HG02571 (cell line): ENCODE data around the gene TSSK6.

Source experiments
- ATAC-seq: cut with Tn5 transposase; IDR thresholded peaks from one replicate; pipeline ENCODE4 v1.9.1; 2021; ENCODE audit warnings: mild to moderate bottlenecking, moderate library complexity; ENCODE audit not compliant: unreplicated experiment

TSSK6 gene

DNA sequence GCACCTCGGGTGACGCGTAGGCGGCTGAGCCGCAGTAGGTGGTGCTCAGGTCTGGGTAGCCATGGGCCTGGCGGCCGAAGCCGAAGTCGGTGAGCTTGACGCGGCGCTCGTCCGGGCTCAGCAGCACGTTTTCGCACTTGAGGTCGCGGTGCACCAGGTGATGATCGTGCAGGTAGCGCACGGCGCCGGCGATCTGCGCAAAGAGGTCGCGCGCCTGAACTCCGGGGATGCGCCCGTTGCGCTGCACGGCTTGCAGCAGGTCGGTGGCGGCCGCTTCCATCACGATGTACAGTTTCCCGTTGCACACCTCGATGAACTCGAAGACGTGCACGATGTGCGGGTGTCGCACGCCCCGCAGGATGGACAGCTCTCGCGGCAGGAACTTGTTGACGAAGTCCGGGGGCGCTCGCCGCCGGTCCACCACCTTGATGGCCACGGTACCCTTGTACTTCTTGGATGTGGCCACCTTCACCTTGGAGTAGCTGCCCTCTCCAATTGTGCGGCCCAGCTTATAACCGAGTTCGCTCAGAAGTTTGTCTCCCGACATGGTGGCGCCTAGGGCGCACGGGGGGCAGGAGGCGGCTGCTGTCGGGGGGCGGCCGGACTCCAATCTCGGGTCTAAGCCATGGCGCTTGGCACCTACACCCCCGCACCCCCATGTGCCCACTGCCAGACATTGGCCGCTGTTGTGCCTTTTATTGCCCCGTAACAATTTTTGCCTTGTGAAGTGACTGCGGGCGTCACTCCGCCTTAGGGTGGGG, at the start of gene TSSK6:
Gene TSSK6 (minus strand): TSS at position 668 of the 761 bp plus-strand sequence. CDS start 121 bp downstream, at position 547.
- no peak for ATAC-seq

DNA sequence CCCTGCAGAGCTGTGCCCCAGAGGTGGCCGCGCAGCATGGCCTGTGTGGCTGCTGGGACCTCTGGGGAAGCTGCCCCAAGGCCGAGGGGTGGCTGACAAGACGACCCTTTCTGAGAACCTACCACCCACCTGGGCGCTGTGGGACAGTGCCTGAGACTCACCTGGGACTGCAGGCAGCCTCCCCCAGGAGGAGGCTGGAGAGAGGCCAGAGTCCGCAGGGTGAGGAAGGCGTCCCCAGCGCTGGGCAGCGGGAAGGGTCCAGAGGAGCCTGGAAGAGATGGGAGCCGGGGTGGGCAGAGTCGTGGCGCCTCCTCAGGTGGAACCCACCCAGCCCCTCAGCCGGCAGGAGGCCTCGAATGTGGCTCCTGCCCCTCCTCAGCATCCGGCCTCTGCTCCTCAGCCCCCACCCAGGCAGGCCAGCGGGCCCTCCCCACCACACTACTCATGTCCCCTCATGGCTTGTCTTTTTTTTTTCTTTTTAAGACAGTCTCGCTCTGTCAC, 48.0 kb upstream of the TSSK6 start:
- ATAC-seq = no peak

DNA sequence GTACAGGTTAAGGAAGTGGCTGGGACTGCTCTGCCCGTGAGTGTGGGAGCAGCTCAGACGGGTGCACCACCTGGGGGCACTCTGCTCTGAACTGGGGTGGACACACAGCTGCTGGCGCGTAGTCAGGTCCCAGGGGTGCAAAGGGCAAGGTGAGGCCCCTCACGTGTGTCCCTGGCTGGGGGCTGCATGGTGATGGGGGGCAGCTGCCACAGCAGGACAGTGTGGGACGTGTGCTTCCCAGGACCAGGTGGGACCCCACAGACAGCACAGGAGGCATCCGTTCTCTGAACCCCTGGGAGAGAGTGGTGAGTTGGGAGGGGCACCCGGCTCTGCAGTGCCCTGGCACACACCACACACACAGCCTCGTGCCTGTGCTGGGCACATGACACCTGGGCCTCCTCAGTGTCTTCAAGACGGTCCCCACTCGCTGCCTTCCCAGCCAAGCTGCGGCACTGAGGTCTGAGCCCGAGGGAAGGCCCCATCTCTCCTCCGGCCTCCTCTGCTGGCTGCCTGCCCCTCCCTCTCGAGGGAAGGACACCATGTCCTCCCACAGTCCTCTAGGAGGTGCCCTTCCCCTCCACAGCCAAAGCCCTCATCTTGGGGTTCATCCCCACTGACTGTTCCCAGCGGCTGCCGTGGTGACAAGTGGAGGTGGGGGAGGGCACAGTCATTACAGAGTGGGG, 47.5 kb upstream of the TSSK6 start:
- ATAC-seq = no peak

DNA sequence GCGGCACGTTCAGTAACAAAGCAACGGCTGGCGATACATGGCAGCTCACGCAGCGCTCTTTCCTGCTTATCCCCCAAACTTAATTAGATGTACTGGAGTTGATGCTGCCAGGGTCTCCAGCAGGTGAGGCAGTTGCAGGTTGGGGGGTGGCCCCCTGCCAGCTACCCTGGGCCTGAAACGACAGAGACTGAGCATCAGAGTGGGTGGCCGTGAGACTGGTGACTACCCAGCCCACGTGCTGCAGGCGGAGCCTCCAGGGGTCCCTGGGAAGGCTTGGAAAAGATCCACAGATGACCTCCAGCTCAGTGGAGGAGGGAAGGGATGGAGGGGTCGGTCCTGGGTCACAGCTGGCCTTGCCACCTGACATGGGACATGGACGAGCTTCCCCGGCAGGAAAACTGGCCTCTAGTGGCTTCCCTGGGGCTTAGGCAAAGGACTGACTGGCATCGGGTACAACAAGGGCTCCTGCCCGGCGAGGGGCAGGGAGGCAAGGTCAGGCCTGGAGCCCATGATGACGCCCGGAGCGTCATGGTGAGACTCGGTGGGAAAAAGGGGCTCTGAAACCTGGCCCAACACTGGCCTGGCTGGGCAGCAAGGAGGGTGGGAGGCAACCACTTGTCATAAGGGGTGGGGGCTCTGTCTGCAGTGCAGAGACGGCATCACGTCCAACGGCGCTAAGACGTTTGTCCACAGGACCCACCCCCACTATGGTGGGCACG, 46.8 kb upstream of the TSSK6 start:
- no peak for ATAC-seq

DNA sequence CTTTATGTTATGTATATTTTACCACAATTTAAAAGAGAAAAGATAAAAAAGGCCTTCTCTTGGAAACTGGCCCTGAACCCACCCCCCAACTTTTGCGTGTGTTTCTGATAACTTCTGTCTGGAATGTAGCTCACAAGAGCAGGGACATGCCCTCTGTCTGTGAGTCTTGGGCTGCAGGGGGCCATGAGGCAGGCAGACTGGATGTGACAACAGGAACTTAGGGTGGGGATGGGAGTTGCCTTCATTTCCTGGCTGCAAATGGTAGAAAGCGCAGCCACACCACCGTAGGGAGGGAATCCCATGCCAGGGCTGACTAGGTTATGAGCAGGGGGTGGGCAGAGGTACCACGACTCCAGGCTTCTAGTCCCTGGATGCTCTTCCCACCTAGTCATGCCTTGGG, 44.6 kb upstream of the TSSK6 start:
- ATAC-seq = no peak

DNA sequence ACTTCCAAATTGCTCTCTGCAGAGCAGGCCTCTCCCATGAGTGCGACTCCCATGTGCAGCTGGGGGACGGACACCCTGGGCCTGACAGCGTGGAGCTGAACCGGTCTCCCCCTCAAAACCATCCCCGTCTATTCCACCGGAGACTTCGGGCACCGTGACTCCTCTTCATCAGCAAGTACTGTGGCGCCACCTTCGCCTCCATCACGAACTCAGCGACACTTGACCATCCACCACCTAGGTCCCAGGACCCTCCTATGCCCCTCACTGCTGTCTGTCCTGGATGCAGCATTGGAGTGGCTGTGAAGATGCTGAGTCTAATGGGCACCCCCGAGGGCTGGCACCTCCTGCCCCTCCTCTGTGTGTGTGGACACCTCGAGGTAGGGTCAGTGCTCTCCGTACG, 43.3 kb upstream of the TSSK6 start:
- no peak for ATAC-seq

DNA sequence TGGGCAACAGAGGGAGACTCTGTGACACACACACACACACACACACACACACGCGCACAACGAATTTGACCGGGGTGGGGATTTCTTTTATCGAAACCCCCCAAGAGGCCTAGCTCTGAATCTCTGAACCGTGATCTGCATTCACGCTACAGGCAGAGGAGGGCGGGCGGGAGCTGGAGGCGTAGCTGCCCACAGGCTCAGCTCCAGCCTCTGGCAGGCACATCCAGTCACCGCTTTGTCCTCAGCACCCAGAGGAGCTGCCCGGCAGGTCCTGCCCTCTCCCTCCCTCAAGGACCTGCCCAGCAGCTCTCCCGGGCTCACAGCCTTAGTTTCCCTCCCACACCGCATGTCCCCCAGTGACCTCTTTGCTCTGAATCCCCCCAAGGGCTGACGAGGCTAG, 42.7 kb upstream of the TSSK6 start:
- ATAC-seq = no peak

DNA sequence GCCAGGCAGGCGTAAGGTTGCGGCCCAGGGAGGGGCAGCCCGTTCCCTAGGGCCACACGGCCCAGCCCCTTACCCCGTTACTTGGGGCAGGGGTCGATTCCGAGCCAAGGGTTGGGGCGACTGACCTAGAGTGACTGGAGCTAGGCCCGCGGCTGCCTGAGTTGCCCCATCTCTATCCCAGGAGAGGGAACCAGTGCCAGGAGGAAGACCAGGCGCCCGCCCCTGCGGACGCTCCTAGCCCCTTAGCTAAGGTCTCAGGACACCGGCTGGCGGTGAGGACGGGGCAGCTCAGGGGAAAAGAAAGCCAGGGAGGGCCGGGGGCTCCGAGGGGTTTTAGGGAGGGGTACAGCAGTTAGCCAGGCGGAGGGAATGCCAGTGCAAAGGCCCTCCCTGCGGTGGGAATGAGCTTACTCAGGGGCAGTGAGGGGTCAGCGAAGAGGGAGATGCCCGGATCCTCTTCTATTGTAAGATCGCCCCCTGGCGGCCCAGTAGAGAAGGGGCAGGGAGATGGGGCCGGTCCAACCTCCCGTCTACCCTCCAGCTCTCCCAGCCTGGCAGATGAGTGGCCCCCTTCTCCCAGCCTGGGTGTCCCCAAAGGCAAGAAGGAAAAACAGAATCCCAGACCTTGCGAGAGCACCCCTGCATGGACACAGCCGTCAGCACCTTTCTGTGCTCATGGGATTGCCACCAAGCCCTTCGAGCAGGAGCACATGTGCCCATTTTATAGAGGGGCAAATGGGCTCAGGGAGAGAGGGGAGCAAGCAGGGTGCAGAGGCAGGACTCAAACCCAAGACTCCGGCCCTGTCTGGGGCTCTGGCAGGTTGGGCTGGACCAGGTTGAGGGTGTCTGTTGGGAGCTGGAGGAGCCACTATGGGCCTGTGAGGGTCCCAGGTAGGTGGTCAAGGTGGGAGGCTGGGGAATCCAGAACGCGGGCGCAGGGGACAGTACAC, 39.0 kb upstream of the TSSK6 start:
- no peak for ATAC-seq

DNA sequence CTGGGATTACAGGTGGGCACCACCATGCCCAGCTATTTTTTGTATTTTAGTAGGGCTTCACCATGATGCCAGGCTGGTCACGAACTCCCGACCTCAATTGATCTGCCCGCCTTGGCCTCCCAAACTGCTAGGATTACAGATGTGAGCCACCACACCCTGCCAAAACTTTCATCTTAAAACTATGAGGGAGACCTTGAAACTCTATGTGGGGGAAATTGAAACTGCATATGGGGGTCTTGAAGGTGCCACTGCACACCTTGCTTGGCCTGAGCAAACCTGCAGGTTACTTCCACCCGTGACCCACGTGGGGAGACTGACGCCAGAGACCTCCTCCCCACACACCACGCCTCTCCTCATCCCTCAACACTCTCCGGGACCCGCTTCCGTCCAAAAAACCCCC, 38.3 kb upstream of the TSSK6 start:
- ATAC-seq = no peak

DNA sequence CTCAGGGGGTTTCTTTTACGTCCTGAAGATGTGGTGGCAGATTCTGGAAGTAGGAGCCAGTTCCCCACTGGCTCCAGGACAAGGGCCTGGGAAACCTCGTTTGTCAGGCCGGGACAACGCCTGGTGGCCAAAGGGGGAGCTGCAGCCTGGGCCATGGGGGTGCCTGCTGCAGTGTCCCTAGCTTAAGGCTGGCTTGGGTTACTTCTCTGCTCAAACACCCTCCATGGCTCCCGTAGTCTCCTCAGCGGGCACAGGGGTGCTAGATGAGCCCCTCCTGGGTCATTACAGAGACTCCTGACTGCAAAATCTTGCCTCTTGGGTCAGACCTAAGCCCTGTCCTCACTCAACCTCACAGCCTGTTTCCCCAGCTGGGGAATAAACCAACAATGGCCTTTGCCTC, 37.5 kb upstream of the TSSK6 start:
- no peak for ATAC-seq

DNA sequence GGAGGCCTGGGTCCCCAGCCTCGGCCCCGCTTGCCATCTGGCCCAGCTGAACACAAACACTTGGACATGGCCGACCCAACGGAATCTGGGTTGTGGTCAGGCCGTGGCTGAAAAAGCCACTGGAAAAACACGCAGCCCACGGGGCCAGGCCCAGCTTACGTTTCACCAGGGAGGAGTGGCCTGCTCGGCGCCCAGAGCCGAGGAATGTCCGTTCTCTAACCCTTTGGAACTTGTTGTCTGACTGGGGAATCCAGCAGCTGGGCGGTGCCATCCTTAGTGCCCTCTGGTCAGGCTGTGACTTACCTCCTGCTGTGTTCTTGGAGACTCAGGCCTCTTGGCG, 36.5 kb upstream of the TSSK6 start:
- no peak for ATAC-seq

DNA sequence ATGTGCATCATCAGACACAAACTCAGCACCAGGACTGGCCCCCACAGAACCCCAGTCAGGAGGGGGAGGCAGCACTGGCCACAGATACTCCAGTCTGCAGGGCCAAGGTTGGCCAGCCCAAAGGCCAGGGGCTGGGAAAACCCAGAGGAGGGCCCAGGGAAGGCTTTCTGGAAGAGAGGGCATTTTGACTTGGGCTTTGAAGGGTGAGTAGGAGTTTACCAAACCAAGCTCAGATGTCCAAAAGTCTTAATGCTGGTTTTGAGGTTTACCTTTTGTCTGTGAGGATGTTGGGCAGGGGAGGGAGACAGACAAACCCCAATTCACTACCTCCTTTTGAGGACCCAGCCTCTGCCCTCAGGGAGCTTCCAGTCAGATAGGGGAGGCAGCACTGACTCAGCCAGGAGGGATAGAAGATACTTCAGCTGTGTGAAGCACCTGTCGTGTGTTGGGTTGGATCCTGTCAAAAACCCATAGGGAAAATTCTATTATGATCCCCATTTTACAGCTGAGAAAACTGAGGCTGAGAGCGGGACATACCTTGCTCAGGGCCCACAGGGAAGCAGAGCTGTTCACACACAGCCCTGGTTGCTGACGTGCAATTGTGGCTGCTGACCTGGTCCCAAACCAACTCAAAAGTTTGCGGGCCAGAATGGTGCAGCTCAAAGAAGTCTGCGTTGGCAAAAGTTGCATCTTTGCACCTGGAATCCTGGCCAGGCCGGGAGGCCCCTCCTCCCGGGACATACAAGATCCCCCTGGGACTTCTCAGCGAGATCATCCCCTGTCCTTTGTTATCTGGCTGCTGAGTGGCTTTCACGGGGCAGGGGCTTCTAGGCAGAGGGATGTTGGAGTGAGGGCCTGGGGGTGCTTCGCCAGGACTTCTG, 35.9 kb upstream of the TSSK6 start:
- ATAC-seq = no peak

DNA sequence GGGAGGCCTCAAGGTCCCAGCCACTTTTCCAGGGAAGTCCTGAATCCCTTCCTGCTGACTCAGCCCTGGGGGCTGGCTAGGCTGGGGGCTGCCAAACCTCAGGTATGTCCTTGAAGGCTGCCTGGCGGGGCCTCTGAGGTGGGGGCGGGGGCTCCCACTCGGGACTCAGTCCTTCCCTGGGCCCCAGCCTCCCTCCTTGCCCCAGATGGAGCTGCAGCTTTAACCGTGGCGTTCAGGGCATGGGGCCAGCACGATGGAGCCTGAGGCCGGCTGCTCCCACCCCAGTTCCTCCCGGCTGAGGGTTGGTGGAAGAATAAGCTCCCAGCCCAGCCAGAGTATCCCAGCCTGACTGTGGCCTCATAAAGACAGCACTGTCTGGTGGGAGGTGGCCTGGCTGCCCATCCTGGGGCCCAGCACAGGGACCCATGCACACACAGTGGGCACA, 35.2 kb upstream of the TSSK6 start:
- no peak for ATAC-seq

DNA sequence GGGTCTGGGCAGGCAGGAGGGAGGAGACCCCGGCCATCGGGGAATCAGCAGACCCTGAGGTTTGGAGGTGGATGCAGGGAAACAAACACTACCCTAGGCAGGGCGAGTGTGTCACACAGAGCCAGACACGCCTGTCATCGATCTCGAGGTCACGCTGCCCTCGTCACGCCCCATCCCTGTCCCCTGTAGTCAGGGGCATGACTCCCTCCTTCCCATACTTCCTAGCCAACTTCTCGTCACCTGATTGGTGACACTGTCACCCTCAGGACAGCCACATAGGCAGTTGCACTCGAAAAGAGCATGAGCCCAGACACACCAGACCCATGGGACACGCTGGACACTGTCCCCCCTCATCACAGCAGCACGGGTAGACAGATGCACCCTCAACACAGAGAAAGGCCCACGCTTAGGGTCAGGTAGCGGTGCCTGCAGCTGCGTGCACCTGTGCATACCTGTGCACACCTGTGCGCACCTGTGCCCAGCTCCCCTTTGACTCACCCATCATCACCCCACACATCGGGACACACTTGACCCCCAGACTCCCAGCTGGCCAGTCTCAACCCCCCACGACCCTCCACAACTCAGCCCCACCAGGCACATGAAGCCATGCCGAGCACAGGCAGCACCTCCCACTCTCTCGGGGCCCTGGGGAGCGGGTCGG, 34.6 kb upstream of the TSSK6 start:
- ATAC-seq = no peak

DNA sequence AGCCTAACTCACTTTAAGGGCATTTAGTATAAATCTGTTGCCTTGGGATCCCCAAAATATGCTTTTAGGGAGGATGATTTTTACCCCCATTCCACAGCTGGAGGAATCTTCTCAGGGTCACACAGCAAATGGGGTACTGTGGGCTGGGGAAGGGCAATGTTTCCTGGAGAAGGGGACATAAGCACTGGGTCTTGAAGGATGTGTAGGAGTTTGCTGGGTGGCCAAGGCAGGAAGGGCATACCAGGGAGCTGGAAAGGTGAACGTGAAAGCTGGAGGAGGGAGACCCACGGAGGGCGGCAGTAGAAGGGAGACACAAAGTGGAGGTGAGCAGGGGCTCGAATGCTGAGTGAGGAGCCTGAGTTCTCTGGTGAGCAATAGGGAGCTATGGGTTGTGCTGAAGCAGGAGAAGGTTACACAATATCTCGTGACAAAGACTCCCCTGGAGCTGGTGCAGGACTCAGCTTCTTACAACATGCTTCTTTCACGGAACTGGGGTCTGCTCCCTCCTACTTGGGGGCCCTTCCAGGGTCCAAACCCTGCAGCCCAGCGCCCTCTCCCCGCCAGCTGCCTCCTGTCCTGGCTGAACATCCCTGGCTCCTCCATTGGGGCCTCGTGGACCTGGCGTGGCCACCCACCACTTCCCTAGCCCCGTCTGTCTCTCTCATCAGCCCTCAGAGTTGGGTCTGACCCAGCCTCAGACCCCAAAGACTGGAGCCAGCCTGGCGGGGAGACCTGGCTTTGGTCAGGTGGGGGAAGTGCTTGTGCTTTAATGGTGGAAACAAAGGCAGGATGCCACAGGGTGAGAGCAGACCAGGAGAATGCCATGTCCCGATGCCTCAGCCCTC, 33.8 kb upstream of the TSSK6 start:
- ATAC-seq = no peak

DNA sequence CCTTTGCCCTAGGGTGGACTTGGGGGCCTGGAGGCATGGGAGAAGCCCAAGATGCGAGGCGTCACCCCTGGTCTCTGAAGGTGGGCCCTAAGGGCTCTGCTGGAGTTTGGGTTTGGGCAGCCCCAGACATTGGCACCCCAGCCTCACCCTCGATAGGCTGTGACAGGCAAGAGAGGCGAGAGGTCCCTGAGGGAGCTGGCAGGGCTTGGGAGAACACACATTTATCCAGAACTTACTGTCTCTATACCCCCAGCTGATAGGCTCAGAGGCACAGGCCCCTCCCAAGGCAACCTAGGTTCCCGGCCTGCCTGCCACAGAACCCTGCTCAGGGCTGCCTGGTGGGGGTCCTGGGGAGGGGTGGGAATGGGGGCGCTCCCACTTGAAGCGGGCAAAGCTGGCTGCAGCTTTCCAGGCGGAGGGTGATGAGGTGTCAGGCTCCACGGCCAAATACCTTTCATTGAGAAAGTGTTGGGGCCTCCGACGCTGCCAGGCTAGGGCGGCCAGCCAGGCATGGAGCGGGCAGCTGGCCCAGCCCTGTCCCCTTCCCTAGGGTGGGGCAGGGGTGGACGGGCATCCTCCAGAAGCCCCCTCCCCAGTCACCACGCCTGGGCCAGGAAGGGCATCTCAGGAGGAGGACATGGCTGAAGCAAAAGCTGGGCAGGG, 32.5 kb upstream of the TSSK6 start:
- ATAC-seq = no peak

DNA sequence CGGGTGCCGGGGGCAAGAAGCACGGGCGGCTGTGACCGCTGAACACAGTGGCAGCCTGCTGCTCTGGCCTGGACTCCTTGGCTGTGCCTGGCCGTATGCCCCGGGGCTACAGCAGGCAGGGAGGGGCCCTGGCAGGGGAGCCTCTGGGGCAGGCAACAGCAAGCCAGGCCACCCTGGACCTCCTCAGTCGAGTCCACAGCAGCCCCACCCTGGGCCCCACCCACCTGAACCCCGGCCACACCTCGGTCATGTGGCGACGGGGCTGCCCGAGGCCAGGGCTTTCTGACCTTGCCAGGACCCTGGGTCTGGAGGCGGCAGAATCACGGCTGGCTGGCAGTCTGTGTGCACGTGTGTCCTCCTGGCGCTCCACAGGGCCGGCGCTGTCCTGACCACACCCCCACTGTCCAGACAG, 31.4 kb upstream of the TSSK6 start:
- ATAC-seq = no peak

DNA sequence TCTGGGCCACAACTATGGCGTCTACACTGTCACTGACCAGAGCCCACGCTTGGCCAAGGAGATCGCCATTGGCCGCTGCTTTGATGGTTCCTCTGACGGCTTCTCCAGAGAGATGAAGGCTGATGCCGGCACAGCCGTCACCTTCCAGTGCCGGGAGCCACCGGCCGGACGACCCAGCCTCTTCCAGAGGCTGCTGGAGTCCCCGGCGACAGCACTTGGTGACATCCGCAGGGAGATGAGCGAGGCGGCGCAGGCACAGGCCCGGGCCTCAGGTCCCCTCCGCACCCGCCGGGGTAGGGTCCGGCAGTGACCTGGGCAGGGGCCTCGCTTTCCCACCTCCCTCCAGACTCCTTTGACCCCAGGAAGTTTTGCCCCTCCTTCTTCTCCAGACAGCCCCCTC, 30.4 kb upstream of the TSSK6 start:
- ATAC-seq = no peak
